ENCODE results near the gene CAMK2B. TPM values are rescaled to one million over a fixed set of nuclear protein-coding genes. Genes with fewer than 3 reads are reported as not detected.

The CAMK2B gene
- total RNA-seq, 1 donor from 2014 or later, result 0.23 TPM

- TF ChIP-seq, protein P1, sequence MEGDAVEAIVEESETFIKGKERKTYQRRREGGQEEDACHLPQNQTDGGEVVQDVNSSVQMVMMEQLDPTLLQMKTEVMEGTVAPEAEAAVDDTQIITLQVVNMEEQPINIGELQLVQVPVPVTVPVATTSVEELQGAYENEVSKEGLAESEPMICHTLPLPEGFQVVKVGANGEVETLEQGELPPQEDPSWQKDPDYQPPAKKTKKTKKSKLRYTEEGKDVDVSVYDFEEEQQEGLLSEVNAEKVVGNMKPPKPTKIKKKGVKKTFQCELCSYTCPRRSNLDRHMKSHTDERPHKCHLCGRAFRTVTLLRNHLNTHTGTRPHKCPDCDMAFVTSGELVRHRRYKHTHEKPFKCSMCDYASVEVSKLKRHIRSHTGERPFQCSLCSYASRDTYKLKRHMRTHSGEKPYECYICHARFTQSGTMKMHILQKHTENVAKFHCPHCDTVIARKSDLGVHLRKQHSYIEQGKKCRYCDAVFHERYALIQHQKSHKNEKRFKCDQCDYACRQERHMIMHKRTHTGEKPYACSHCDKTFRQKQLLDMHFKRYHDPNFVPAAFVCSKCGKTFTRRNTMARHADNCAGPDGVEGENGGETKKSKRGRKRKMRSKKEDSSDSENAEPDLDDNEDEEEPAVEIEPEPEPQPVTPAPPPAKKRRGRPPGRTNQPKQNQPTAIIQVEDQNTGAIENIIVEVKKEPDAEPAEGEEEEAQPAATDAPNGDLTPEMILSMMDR (IDR thresholded peaks at IDR 0.05; ENCODE audit: unreplicated experiment), result no peak
- DNase-seq (ENCODE audit: low spot score), result no peak
- H3K4me1 Mint-ChIP-seq (ENCODE audit: unreplicated experiment), result peaks cover 4% of the 10 kb centered on the region
- H3K4me3 Mint-ChIP-seq (ENCODE audit: unreplicated experiment), result no peak overlapping the region
- no peaks in the 10 kb centered on the region for H3K9me3 Mint-ChIP-seq (ENCODE audit: unreplicated experiment)
- no peaks in the 10 kb centered on the region for H3K36me3 Mint-ChIP-seq (ENCODE audit: low read depth, unreplicated experiment)
- no peak overlapping the region for H3K27ac Mint-ChIP-seq (ENCODE audit: unreplicated experiment)
- H3K27me3 Mint-ChIP-seq (ENCODE audit: unreplicated experiment), result peaks cover 3% of the 10 kb centered on the region
These were observed 8.7 kb upstream of the CAMK2B start for GRCh38 chr7:44333911-44334733.

- Mint-ChIP-seq H3K4me1 (ENCODE audit: unreplicated experiment) (no peaks in the 10 kb centered on the region), H3K4me3 (ENCODE audit: unreplicated experiment) (no peak overlapping the region), H3K27me3 (ENCODE audit: unreplicated experiment) (peaks cover 4% of the 10 kb centered on the region), H3K36me3 (ENCODE audit: low read depth, unreplicated experiment) (no peaks in the 10 kb centered on the region), H3K9me3 (ENCODE audit: unreplicated experiment) (no peaks in the 10 kb centered on the region), H3K27ac (ENCODE audit: unreplicated experiment) (no peak overlapping the region)
- DNase-seq (ENCODE audit: low spot score), result no peak
- TF ChIP-seq, protein P1 (IDR thresholded peaks at IDR 0.05; ENCODE audit: unreplicated experiment), result no peak
These were observed 6.3 kb upstream of the CAMK2B start for GRCh38 chr7:44331682-44332081.

- no peak overlapping the region for H3K27ac Mint-ChIP-seq (ENCODE audit: unreplicated experiment)
- no peaks in the 10 kb centered on the region for H3K36me3 Mint-ChIP-seq (ENCODE audit: low read depth, unreplicated experiment)
- no peaks in the 10 kb centered on the region for H3K9me3 Mint-ChIP-seq (ENCODE audit: unreplicated experiment)
- DNase-seq (ENCODE audit: low spot score), result no peak
- TF ChIP-seq, protein P1 (IDR thresholded peaks at IDR 0.05; ENCODE audit: unreplicated experiment), result no peak
- H3K4me3 Mint-ChIP-seq (ENCODE audit: unreplicated experiment), result no peak overlapping the region
- H3K4me1 Mint-ChIP-seq (ENCODE audit: unreplicated experiment), result peaks cover 3% of the 10 kb centered on the region
- H3K27me3 Mint-ChIP-seq (ENCODE audit: unreplicated experiment), result peaks cover 6% of the 10 kb centered on the region
These were observed 4.9 kb upstream of the CAMK2B start for GRCh38 chr7:44330331-44330730.

DNA sequence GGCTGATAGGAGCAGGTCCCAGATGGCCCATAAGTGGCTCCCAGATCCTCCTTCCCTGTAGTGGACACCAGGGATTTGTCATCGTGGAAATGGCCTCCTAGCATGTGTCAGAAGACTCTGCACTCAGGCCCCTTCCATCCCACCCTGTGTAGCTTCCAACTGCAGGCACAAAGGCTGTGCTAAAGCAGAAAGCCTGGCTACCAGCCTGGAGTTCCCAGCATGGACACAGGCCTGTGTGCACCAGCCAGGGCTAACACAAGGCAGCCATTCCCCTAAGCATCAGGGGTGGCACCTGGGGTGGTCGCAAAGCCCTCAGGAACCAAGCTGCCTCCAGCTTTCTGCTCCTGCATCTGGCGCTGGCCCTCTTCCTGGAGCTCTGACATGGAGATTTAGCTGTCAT, 4.5 kb upstream of the CAMK2B start:
- no peak overlapping the region for H3K4me3 Mint-ChIP-seq (ENCODE audit: unreplicated experiment)
- H3K36me3 Mint-ChIP-seq (ENCODE audit: low read depth, unreplicated experiment), result no peaks in the 10 kb centered on the region
- no peak overlapping the region for H3K27ac Mint-ChIP-seq (ENCODE audit: unreplicated experiment)
- H3K27me3 Mint-ChIP-seq (ENCODE audit: unreplicated experiment), result peaks cover 6% of the 10 kb centered on the region
- no peak for DNase-seq (ENCODE audit: low spot score)
- H3K4me1 Mint-ChIP-seq (ENCODE audit: unreplicated experiment), result peaks cover 3% of the 10 kb centered on the region
- no peaks in the 10 kb centered on the region for H3K9me3 Mint-ChIP-seq (ENCODE audit: unreplicated experiment)
- TF ChIP-seq, protein P1 (IDR thresholded peaks at IDR 0.05; ENCODE audit: unreplicated experiment), result no peak

- TF ChIP-seq, protein P1 (IDR thresholded peaks at IDR 0.05; ENCODE audit: unreplicated experiment), result no peak
- no peak for DNase-seq (ENCODE audit: low spot score)
- H3K36me3 Mint-ChIP-seq (ENCODE audit: low read depth, unreplicated experiment), result no peaks in the 10 kb centered on the region
- no peak overlapping the region for H3K4me3 Mint-ChIP-seq (ENCODE audit: unreplicated experiment)
- H3K27me3 Mint-ChIP-seq (ENCODE audit: unreplicated experiment), result peaks cover 11% of the 10 kb centered on the region
- H3K9me3 Mint-ChIP-seq (ENCODE audit: unreplicated experiment), result no peaks in the 10 kb centered on the region
- peaks cover 8% of the 10 kb centered on the region for H3K4me1 Mint-ChIP-seq (ENCODE audit: unreplicated experiment)
- H3K27ac Mint-ChIP-seq (ENCODE audit: unreplicated experiment), result no peak overlapping the region
These were observed 3.7 kb upstream of the CAMK2B start for GRCh38 chr7:44329081-44329480.
